ELF-1 (cell line): ENCODE results near the gene KCNMB2.
A peak's percentile ranks its signal among the peaks of the same experiment; 100 is the strongest.
"Not testable (repeated sequence)": the region's sequence is repeated elsewhere in the genome, so short reads cannot be mapped to it uniquely, and the experiment has no call there.

Experiments used
- DNase-seq: peaks from one replicate; pipeline ENCODE4 v3.0.0-alpha.2; 2016; ENCODE audit warnings: low read depth, low spot score

The KCNMB2 gene

DNA sequence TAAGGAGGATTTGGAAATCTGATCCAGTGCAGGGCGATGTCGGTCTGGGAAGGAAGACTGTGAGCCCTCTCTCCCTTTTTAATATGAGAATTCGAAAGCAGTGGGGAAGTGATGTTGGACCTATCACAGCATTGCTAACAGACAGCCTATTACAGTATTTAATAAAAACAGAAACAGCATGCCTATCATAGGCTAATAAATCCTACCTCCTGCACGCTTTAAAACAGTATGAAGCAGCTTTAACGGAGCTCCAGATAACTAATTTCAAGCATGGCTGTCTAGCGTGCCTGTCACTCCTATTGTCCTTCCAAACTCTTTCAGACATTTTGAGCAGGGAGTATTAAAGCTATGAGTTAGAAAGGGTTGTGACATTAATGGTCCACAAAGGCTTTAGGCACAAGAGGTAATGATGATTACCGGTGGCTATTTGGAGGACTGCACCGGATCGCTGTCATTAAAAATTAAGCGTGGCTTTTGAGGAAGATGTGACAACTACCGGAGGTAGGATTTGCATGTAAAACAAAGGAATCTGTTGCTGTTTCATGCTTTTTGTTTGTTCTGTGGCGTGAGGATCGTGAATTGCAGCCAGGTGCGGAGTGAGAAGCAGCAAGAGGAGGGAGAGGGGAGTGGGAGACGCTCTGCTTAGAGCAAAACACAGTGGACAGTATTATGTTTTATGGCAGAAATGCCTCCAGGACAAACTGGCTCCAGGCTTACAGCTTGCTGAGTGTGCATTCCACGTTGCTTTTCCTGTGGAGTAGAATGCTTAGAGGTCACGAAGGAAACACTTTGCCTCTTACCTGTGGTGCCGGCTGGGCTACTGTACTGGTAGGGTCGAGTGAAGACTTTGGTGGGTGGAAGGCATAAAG lies at the start of gene KCNMB2:
Gene KCNMB2 (plus strand): TSS at position 226 of the 869 bp plus-strand sequence.
- DNase-seq: peak; percentile 13

DNA sequence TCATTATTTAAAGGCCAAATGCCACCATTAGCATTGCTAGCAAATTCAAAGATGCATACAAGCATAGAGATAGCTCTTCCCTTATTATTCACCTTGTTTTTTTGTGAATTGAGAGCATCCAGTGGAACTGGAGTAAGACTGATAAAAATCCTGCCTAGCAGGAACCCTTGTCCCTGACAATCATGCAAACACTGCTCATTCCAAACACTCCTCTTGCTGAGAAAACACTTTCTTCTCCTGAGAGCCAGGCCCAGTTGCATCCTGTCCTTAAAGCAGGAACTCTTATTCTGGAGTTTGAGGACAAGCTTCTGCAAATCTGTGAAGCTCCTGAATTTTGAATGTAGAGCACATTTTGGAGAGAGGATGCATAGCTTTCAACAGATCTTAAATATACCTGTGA lies 49.3 kb upstream of the KCNMB2 start:
- no peak for DNase-seq

DNA sequence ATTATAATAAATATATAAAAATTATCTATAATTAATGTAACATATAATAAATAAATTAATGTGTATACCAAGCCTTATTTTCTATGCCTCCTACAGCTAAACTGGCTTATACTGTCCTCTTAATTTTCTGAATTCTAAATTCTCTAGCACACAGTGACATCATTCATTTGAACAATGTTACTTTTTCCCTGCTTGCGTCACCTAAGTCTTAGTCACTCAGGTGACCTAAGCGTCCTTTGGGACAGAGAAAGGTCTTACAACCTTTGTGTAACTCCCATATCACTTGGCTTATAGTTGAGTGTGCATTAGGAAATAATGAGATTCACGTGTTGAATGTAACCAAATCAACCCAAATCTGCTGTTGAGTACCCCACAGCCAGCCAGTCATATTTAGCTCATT lies 48.5 kb upstream of the KCNMB2 start:
- no peak for DNase-seq

DNA sequence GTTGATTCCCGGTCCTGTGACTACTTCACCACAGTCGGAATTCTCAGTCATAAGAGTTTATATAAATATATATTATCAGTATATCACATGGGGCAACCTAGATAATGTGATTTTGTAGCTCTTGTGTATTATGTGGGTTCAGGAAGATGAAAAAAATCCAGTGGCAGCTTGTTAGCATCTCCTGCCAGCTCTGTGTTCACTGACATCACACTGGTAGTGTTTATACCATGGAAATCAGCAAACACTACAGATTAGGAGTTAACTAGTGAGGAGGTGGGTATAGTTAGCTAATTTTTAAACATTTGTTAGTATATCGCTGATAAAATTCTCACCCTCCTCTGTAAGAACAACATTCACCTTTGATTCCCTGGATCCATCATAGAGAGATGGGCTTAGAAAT lies 44.5 kb upstream of the KCNMB2 start:
- no peak for DNase-seq

DNA sequence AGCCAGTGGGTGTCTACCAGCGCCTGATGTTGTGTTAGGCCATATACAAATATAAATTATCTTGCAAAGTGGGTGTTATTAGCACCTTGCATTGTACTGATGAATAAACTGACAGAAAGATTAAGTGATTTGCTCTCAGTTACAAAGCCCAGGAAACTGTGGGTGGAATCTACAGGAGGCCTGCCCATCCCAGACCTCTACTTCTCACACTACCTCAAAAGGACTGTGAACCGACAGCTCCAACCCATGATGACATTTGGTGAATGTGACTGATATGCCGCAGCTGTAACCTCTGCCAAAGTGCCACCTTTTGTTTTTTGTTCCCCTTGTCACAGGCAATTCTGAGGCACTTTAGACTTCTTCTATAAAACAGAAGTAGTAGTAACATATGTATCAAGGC lies 43.7 kb upstream of the KCNMB2 start:
- DNase-seq: no peak

DNA sequence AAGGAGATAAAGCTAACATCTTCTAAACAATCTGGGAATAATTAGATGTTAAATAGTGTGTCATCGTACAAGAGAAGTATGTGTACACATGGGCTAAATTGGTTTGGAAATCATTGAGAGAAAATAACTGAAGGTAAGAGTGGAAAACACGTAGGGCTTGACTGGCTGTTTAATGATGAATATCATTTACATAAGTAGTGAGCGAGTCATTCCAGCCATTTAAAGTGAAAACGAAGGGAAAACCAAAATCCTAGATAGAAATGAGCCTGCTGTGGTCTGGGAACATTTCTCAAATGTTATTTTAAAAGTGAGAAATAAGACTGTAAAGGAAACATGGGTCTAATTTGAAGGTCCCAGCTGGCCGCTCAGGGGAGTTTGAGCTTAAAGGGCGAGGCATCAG lies 41.9 kb upstream of the KCNMB2 start:
- no peak for DNase-seq

DNA sequence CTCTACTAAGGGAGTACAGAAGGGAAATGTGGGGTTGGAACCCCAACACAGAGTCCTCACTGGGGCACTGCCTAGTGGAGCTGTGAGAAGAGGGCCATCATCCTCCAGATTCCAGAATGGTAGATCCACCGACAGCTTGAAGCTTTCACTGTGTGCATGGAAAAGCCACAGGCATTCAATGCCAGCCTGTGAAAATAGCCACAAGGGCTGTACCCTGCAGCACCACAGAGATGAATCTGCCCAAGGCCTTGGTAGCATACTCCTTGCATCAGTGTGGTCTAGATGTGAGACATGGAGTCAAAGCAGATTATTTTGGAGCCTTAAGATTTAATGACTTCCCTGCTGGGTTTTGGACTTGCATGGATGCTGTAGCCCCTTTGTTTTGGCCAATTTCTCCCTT lies 39.3 kb upstream of the KCNMB2 start:
- DNase-seq: no peak

DNA sequence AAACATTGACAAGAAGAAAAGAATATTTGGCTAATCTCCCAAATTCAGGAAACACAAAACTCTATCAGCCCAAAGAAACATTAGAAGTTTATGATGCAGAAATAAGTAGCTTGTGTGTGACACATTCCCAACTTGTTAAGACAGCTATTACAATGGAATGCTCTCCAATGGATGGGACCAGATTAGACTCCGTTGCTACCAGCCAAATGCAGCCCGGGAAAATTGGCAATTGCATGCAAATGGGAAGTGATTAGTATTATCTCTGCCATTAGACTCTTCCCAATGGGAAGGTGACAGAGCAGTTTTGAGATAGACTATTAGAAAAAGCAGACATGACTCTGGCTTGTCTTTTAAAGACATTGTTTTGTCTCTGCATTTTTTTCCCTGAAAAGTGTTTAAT lies 37.4 kb upstream of the KCNMB2 start:
- no peak for DNase-seq

DNA sequence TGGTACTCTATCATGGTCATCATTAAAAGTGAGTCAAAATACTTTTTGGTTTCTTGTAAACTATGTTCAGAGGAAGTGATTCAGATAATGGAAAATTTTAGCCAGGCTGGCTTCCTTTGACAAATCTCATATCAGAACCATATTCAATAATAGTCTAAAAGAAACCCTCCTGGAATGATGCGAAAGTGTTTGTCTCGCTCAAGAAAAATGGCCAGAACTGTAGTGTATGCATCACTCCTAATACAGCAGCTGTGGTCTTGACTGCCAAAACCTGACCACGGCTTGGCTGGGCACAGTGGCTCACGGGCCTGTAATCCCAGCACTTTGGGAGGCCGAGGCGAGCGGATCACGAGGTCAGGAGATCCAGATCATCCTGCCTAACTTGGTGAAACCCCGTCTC lies 35.6 kb upstream of the KCNMB2 start:
- DNase-seq: no peak

DNA sequence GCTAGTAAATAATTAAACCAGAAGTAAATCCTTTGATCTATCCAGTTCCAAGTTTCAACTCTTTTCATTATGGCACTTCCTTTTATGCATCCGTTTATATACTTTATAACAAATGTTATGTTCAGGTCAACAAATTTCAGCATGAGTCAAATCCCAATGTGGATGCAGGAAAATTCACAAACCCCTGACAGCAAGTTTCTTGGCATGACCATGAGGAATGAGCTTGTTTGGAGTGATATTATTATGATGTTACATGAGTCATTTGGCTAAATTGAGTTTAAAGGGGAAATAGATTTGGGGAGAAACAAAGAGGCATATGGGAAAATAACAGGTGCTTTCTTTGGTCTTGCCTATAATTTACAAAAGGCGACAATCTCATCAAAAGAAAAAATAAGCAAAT lies 32.1 kb upstream of the KCNMB2 start:
- DNase-seq: no peak

DNA sequence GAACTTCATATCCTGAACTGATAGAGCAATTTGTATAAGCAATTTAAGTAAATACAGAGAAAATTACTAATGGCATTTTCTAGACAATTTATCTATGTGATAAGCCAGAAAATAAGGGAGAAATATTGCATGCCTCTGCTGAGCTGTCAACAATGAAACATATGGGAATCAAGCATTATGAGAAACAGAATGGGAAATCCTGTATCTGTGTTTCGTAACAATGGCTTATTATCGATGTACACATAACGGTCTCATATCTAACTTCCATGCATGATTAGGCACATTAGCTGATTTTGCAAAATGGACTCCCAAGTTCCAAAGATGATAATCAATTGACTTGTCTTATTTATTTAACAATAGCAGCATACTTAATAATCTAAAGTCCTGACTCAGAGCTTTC lies 30.4 kb upstream of the KCNMB2 start:
- DNase-seq: no peak

DNA sequence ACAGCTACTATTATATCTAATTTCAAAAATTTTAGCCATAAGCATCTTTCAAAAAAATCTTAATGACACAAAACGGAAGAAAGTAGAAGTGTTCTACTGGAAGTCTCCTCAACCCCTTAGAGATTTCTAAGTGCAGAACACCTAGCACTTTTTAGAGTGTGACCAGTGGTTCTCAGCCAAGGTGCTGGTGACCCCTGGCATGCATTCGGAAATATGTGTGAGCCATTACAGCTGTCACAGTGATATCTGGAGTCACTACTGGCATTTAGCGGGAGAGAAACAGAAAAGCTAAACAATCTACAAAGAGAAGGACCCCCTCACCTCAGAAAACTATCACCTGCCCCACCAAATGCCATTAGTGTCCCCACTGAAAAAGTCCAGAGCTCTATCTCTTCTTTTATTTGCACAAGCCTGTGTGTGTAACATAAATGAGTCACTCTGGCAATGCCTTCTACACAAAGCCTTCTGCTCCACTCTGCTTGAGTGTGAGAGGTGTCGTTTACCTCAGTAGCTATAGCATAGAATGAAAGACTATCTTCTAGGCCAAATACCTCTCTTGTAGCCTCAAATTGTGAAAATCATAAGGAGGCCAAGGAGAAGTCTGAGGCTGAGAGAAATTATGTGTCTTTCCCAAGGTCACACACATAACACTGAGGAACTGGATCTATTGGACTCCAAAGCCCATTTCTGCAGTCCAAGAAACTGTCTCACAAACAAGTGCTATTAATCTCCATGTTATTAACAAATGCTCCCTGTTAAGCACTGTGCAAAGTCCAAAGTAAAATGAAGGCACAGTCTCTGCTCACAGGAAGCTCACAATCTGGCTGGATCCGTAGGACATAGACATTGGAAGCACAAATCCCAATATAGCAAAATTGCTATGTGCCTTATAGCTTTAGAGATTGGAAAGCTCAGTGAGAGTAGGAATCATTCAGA lies 28.5 kb upstream of the KCNMB2 start:
- no peak for DNase-seq

DNA sequence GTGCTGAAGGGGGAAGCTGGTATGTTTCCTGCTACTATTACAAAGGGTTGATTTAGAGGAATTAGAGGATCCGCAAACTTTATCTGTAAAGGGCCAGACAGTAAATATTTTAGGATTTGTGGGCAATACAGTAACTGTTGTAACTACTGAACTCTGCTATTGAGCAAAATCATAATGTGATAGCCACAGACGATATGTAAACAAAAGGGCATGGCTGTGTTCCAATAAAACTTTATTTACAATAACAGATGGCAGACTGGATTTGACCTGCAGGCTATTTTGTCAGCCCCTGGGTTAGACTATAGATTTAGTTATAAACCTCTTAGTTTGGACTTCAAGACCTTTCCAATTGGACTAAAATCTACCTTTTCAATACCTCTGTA lies 27.8 kb upstream of the KCNMB2 start:
- DNase-seq: no peak

DNA sequence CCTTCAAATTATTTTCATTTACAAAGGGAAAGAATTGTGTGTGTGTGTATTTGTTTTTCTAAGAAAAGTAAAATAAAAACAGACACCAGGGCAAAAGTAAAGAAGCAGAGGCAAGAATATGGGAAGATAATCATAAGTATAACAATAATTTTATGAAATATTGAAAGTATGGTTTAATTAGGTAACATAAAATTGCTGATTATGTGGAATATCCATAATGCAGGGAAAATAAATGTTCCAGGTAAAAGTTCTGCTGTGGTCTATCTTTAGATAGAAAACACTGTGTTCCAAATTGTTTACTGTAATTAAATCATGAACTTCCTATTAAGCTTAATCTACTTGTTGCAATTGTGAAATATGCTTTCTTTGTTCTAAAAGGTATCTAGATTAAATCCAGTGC lies 25.7 kb upstream of the KCNMB2 start:
- no peak for DNase-seq

DNA sequence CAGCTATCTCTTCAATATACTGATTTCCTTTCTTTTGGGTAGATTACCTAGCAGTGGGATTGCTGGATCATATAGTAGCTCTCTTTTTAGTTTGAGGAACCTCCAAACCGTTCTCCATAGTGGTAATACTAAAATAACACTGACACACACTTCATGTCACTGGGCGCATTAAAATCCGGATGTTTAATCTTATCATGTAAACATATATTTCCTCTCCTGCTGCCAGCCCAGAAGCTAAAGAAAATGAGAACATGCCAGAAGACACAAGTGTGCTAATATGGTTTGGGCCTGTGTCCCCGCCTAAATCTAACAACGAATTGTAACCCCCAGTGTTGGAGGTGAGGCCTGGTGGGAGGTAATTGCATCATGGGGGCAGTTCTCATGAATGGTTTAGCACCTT lies 23.6 kb upstream of the KCNMB2 start:
- DNase-seq: no peak

DNA sequence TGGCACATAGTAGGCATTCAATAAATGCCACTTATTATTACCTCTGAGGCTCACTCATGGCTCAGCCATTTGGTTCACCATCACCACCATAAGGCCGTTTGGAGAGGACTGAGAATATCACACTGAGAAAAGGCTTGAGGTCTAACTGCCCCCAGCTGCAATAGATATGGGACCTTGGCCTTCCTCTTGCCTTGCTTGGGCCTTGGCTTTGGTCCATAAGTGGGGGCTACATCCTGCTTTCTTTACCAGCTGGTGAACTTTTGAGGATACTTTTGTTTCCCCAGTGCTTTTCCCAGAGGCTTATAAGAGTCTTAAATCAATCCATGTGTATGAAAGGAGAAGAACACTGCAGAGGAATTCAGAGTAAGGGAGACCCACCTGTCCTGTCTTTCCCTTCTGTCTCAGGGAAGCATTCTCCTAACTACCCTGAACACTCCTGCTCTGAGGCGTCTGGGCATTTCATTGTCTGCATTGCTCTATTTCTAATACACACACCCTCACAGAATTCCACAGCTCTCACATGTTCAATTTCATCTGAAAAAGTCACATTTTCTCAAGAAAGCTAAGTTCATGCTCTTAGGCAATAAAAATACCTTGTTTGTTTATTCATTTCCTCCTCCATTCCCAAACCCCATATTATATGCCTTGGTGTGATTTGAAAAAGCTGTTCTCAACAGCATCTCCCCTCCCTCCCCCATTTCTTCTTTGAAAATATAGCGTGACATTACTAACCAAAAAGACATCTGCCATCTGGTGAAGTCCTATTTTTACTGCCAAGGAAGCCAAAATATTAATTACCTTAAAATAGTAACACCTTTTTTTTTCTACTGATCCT lies 22.5 kb upstream of the KCNMB2 start:
- DNase-seq: no peak

DNA sequence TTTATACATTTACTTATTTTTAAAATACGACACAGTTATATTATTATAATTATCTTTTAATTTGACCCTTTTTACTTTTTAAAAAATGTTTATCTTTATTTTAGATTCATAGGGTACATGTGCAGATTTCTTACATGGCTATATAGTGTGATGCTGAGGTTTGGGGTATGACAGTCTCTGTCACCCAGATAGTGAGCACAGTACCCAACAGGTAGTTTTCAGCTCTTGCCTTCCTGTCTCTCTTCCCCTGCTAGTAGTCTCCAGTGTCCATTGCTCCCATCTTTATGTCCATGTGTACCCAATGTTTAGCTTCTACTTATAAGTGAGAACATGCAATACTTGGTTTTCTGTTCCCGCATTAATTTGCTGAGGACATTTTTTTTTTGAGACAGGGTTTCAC lies 21.8 kb upstream of the KCNMB2 start:
- no peak for DNase-seq

DNA sequence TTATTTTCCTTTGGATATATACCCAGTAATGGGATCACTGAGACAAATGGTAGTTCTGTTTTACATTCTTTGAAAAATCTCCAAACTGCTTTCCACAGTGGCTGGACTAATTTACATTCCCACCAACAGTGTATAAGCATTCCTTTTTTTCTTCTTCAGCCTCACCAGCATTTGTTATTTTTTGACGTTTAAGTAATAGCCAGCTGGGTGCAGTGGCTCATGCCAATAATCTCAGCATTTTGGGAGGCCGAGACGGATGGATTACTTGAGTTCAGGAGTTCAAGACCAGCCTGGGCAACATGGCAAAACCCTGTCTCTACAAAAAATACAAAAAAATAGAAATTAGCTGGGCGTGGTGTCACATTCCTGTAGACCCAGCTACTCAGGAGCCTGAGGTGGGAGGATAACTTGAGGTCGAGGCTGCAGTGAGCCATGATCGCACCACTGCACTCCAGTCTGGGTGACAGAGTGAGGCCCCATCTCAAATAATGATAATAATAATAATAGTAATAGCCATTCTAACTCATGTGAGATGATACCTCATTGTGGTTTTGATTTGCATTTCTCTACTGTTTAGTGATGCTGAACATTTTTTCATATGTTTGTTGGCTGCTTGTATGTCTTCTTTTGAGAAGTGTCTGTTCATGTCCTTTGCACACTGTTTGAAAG lies 21.0 kb upstream of the KCNMB2 start:
- DNase-seq: not testable (repeated sequence)

DNA sequence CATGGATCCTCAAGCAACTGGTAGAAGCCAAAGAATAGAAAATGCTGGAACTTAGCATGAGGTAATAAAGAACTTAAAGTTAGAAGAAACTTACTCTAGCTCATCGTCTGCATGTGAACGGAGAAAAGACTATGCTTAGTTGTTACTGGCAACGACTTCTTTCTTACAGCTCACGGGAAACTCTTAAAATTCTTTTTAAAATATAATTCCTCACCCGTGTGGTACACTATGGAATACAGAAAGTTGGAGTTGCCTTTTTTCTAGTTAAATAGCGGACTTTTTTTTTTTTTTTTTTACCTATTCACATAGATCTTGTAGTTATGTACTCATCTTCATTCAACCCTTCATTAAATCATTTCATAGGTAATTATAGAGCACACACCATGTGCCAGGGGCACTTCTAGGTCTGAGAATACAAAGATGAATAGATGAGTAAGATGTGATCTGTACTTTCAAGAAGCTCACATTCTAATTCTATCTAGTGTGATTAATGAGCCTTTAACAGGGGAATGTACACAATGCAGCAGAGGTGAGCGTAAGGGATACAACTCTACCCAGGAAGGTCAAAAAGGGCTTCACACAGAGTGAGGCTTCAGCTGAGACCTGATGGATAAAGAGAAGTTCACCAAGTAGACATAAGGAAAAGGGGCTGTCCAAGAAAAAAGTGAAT lies 18.4 kb upstream of the KCNMB2 start:
- DNase-seq: no peak

DNA sequence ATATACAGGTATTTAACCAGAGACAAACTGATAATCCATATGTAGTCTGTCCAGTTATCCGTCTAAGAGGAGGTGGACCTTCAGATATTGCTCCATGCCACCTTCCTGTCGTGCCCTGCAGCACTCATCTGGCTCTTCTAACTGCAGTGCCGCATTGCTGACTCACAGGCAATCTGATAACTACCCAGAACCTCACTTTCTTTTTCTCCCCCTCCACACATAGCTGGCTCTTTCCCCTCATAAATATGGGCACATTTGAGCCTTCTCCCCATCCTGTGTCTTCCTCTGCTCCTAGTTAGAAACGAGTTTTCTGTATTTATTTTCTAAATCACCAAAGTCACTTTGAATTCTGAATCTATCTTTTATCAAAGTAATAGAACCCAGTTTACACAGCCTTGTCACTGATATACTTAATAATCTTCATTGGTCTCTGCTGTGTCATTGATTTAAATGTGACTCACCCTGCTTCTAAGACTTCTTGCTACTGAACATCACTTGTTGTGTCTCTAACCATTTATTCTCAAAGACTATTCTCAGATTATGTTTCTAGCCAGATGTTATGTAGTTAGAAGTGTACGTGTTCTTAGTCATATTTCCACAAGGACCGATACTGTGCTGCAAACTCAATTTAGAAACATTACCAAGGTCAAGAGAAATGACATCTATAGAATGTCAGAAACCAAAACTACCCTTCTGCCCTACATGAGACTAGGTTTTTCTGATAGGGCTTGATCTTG lies 17.4 kb upstream of the KCNMB2 start:
- no peak for DNase-seq
